DMS79 (cell line): ENCODE measurements around the gene KRCC1.
"Not testable (repeated sequence)": the region's sequence is repeated elsewhere in the genome, so short reads cannot be mapped to it uniquely, and the experiment has no call there.

ENCODE experiments used
- DNase-seq: peaks from one replicate; lab custom pipeline; 2025; lab: John Stamatoyannopoulos, UW

The KRCC1 gene

DNA sequence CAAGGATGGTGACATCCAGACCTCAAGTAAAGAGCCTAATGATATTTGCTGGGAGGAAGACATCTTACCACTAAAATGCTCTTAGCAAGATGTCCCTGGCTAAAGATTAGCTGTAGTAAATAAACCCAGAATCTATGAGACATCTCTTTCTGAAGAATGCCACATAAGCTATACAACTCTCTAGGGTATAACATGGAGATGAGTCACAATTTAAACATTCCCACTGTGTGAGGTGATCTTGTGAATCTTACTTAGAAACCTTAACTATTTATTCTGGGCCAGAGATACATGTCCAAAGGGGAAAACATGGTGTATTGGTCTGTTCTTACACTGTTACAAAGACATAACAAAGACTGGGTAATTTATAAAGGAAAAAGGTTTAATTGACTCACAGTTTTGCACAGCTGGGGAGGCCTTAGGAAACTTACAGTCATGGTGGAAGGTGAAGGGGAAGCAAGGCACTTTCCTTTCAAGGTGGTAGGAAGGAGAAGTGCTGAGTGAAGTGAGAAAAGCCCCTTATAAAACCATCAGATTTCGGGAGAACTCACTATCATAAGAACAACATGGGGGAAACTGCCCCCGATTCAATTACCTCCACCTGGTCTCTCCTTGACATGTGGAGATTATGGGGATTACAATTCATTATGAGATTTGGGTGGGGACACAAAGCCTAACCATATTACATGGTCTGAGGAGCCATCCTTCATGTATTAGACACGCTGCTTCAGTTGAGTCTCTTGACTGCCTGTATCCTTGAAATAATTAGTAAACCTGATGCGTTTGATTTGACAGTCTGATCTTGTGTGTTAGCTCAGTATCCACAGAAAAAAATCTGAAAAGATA, 17.1 kb downstream of the KRCC1 start:
- DNase-seq, result no peak

DNA sequence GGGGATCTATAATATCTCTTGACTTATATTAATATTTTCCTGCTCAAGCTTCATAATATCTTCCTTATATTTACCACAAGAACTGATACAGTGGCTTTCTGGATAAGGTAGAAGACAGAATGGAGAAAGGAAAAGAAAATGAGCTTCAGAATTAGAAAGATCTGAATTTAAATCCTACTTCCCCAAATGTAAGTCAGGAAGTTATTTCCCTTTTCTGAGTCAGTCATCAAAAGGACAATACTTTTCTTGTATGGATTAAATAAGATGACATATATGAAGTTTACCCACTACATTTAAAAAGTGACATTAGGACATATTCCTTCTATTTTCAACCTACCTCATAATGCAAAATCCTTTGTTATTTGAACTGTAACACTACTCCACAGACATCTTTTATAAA, 19.0 kb downstream of the KRCC1 start:
- no peak for DNase-seq

DNA sequence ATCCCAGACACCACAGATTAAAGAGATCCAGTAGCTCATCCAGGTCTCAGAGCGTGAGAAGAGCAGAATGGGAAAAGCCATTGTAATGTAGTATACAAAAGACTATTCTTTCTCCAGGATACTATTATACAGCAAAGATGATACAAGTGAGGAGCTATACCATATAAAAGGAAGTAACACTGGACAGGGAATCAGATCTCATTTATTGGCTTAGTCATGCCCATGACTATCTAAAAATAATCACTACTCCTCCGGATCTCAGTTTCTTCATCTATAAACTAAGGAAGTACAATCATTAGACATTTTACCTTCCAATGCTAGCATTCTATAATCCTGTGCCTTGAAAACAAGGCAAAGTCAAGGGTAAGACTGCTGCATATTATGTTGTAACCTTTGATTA, 19.4 kb downstream of the KRCC1 start:
- no peak for DNase-seq

DNA sequence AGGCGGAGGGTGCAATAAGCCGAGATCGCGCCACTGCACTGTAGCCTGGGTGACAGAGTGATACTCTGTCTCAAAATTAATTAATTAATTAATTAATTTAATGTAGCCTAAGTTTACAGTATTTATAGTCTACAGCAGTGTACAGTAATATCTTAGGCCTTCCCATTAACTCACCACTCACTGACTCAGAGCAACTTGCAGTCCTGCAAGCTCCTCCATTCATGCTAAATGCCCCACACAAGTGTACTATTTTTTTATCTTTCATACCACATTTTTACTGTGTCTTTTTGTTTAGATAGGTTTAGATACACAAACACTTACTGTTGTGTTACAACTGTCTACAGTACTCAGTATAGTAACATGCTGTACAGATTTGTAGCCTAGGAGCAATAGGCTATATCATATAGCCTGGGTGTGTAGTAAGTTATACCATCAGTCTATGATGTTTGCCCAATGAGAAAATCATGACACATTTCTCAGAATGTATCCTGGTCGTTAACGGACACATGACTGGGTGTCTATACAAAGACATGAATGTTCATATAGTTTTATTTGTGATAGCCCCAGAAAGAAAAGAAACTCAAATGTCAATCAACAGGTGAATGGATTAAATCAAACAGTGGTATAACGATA, 23.4 kb downstream of the KRCC1 start:
- DNase-seq, result no peak

DNA sequence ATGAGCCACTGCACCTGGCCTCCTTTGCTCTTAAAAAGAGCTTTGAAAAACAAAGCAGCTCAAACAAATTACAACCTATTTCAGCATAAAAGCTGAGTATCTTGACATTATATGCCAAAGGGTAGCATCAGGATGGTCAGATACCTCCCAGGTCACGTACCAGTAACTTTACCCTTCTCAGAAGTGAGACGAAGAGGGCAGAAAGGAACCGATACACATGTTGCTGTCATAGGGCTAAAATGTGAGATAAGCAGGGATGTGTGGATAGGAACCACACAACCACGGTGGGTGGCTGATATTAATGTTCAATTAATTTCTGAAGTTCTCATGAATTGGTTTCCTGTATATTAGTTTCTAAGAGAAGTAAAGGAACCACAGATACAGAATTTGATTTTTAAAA, 26.7 kb downstream of the KRCC1 start:
- no peak for DNase-seq

DNA sequence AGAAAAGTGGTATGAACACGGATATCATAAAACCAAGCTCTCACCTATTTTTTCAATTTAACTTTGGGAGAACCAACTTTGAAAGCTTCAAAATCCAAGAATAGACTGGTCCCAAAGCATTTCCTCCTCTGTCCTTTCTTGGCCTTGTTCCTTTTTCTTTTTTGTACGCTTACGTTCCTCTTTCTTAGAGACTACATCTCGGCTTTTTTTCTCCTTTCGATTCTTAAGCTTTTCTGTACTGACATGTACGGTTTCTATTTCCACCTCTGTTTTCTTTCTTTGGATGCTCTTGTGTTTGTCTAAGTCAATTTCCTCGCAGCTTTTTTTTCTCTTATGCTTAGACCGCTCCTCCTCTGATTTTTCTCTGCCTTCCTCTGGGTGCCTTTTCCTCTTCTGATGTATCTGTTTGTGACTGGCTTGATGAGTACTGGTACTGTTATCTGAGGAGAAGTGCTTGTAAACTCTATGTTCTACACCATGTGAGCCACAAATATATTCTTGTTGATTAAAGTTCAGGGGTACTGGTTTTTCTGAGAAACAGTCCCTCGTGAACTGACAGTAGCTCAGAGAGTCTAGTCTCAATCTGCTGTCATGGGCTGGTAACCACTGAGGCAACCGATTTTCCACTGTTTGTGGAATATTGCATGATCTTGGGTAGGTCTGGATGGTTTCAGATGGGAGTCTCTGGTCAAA, 27.7 kb downstream of the KRCC1 start:
- no peak for DNase-seq

DNA sequence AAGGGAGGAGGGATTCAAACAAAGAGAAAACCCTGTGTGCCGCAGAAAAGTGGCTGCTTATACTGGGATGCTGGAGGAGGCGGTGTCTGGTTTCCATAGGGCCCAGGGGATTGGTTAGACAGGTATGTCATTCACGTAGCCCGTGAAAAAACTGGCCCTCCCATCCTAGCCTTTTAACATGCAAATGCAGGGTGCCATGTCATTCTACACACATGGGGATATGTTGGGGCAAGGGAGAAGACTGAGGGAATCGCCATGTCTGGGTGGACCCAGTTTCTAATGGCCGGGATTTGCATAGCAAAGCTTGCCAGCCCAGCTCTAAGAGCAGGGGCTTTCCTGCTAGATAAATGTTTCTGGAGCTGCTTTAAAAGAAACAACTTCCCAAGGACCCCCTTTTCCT, 31.1 kb downstream of the KRCC1 start:
- no peak for DNase-seq

DNA sequence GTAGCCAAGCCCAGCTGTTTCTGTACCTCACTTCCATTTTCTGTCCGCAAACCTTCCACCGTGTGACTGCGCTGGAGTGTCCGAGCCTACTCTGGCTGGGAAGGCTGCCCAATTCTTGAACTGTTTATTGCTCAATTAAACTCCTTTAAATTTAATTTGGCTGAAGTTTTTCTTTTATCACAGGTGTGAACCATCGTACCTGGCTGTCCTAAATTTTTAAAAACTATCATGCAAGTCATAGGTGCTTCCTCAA, 33.0 kb downstream of the KRCC1 start:
- DNase-seq, result no peak

DNA sequence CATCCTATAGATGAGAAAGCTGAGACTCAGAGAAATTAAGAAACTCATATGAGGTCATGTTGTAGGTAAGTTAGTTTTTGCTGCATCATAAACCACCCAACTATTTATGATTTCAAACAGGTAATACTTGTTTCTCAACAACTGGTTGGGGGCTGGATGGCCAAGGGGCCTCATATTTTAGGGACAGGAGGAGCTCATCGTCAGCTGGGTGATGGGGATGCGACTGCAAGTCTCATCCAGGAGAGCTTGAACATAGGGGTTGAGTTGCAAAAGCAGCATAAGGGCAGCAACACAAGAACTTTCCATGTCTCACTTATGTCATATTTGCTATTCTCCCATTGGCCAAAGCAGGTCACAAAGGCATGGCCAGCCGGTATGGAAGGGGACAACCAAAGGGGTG, 35.6 kb downstream of the KRCC1 start:
- no peak for DNase-seq

DNA sequence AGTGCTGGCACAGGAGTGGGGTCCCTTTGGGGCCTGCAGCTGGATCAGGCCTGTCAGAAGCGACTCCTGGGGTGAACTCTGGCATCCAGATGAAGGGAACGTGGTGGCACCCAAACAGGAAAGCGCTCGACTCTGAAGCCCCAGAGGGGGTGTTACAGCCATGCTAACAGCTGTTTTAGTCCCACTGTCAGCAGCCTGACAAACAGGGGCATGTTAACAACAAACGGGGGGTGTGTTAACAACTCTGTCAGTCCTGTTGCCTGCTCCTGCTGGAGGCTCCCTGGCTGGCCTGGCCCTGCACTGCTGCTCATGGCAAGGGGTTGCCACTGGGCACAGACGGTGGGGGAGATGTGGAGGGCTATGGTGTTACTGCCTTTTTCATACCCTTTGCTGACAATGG, 36.7 kb downstream of the KRCC1 start:
- no peak for DNase-seq

DNA sequence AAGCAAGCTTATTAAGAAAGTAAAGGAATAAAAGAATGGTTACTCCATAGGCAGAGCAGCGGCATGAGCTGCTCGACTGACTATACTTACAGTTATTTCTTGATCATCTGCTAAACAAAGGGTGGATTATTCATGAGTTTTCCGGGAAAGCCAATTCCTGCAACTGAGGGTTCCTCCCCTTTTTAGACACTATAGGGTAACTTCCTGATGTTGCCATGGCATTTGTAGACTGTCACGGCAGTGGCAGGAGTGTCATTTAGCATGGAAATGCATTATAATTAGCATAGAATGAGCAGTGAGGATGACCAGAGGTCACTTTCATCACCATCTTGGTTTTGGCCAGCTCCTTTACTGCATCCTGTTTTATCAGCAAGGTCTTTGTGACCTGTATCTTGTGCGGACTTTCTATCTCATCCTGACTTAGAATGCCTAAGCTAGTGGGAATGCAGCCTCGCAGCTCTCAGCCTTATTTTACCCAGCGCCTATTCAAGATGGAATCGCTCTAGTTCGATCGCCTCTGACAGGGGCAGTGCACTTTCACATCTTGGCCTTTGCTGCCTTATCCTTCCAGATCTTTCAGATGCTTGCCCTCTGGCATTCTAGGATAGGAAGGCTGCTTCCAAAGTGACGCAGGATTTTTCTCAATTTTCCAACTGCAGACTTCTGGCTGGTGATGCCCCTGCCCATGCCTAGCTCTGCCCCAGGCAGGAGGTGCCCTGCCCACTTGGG, 37.3 kb downstream of the KRCC1 start:
- DNase-seq, result not testable (repeated sequence)

DNA sequence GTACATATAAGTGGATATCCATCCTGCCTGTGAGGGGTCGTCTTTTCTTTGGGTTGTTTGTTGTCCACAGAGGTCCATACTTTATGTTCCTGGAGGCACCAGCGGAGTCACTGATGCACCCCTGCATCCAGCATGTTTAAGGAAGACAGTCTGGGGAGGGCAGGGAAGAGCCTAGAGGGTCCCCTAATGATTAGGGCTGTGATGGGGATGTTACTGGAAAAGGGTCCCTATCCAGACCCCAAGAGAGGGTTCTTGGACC, 37.9 kb downstream of the KRCC1 start:
- DNase-seq, result not testable (repeated sequence)

DNA sequence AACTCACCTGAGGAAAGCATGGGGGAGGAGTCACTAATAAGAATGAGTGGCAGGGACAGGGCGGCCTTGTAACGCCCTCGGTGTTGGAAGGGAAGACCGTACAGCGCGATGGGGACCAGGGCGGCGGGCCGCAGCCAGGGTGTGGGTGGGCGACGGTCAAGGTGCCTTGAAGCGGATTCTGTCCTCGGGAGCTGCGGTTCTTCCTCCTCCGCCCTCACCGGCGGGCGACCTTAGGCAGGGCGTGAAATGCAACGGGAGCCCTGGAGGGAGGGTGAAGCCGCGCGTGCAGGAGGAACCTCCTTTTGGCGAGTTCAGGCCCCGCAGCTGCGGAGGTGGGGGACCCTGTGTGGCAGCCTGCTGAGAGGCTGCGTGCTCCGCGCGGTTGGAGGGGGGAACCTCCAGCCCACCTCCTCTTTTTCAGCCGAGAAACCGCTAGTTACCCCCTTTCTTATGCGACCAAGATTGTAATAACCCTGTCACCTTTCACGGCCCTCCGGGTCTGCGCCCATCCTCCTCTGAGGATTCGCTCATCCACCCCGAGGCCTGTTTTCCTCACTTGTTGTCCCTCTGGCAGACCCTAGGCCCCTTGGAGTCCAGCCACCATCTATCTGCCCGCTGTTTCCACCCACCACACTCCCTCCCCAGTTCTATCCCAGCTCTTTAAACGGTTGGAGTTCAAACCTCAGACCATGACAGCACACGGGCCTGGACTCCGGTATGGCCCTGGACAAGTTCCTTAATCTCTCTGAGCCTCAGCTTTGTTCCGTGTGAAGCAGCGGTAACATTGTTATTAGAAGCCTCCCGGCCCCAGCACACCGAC, 38.4 kb downstream of the KRCC1 start:
- peak; percentile 71 for DNase-seq

DNA sequence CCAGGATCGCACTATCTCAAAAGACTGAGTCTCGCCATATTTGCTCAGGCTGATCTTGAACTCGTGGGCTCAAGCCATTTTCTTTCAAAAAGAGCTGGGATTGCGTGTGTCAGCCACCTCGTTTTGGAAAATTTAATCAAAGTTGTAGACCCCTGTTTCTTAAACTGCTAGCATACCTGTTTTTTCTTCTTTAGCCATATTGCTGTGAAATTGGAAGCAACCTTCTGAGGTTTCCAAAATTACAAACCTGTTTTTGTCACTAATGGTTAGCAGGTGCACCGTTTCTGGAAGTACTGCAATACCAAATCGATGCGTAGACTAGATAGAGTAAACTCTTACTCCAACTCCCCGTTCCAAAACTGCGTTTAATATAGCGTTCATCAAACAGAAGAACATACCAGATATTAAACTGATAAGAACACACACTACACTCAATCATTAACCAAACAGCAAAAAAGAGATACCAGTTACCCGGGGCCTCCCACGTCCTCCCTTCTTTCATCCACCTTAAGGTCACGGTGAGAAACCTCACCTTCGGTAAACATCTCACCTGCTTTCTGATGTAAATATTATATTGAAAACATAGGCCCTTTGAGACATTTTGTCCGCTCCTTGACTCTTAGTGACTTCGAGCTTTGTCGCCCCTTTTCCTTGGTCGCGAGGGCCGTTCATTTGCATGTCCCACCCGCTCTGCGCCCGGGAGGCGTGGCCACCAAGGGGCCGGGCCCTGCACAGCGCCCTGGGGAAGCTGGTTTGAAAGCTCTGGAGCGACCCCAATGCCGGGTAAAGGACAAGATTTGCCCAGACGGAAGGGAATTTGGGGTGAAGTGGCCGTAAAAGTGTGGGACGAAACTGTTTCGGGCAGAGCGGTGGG, 39.3 kb downstream of the KRCC1 start, which contains the start of gene RNU2-63P:
TSS of gene RNU2-63P (minus strand) at position 462 of the 874 bp plus-strand sequence.
- peak; percentile 82 for DNase-seq

DNA sequence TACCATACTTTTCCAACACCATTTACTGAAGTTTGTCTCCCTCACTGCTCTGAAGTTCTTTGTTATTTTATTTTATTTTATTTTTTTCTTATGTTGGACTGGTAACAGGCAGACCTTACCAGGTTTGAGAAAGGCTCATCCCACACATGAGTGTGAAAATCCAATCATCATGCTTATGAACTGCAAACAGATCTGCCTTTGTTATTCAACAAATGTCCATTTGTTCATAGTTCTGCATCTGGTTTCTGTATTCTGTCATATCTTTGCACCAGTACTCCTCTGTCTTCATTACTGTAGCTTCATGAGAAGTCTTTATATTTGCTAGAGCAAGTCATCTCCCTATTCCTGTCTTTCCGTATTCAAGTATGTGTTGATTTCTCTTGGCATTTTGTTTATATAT, 44.6 kb downstream of the KRCC1 start:
- DNase-seq, result no peak

DNA sequence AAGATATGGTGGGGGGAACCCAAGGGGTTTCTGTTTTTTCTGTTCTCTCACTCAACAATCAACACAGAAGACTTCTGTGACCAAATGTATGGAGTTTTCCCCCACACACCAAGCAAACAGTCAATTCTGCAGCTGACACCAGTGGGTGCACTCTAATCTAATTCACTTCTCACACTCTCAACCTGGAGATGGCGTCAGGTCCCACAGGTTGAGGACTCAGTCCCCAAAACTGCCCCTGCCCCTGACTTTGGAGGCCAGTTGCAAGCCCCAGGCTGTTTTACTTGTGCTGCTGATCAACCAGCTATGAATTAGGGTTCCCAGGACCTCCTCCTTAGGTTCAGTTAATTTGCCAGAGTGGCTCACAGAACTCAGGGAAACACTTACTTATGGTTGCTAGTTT, 45.4 kb downstream of the KRCC1 start:
- no peak for DNase-seq

DNA sequence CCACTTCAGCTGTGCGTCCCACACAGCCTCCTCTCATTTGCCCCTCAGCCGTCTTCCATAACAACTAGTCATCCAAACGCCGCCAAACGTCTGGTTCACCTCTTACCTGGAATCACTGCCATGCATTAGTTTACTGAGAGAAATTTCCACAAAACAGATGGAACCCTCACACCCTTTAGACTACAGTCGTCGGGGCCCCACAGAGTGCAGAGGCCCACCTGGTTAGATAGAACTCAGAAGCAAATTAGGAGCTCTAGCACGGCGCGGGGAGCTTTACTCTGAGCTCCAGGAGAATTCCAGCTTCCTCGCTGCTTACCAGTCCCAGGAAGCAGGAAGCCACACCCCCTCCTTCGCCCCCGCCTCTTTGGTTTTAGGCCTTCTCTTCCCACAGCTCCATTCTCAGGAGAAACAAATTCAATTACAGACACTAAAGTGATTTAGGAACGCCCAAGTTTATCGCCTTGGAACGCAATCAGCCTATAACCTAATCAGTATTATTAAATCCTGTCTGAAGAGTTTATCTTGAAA, 48.6 kb downstream of the KRCC1 start:
- DNase-seq, result no peak

DNA sequence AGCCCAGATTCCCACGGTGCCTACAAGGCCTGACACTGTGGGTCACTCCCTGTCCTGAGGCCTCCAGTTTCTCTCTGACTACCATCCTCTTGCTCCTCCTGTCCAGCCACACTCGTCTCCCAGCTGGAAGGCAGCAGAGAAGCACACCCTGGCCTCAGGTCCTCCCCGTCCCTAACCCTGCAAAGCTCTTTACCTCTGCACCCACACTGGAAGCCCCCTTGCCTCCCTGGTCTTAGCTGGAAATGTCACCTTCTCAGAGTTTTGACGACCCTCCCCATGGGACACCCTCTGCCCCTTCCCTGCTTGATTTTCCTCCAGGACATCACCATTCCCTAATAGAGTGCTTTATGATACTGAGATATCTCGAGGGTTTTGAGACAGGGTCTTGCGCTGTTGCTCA, 49.8 kb downstream of the KRCC1 start:
- no peak for DNase-seq

DNA sequence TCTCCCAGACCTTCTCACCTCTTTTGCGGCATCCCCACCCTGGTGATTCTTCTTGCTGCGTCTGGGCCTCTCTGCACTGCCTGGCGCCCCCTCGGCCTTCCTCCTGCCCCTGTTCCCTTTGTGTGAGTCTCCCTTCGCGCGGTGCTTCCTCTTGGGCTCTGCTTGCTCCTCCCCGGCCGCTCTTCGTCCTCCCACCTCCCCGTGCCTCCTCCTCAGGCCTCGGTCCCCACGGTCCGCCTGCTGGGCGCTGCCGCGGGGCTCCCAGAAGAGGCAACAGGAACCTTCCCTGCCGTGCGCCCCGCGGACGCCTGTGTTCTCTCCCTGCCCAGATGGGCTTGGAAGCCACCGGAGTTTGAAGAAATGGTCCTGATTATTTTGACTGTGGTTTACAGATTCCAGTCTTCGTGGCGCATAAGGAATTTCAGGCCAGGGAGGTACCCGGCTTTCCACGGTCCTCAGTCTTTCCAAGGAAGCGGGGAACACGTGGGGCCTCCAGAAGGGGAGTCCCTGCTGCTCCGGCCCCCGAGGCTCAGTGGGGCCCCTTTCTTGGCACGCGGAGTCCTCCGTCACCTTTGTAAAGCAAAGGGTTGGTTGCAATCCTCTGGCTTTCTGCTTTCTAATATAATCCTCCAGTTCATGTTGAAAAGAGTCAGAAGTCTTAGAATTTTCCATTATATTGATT, 52.4 kb downstream of the KRCC1 start:
- no peak for DNase-seq

DNA sequence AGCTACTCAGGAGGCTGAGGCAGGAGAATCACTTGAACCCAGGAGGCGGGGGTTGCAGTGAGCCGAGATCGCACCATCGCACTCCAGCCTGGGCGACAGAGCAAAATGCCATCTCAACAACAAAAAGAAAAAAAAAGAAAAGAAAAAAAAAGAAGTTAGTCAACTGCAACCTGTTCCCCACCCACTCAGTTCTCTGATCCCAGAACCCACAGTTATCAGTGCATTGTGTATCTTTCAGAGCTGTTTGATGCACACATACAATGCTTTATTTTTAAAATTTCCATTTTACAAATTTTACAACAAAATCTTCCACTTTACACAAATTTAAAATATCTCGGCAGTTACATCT, 53.2 kb downstream of the KRCC1 start:
- DNase-seq, result no peak
